GM23338 (cell line): Measurements from ENCODE around the gene GPSM1. TPM values are rescaled to one million over a fixed set of nuclear protein-coding genes. Genes with fewer than 3 reads are reported as not detected.

Experiments
- ATAC-seq: fragments of 200-7000 bp; cut with Tn5 transposase; 3 replicates; pipeline ENCODE4 v1.9.1; 2020
- DNase-seq: peaks from one replicate; pipeline ENCODE4 v3.0.0-alpha.2; 2015; ENCODE audit warnings: low spot score
- H2AFZ ChIP-seq: fragments of 200-600 bp; sonication (generic); 2 replicates; pipeline ENCODE4 v1.8.0; 2016; ENCODE audit warnings: antibody characterized with exemption, mild to moderate bottlenecking, moderate library complexity
- H3F3A ChIP-seq: fragments of 200-600 bp; sonication (generic); replicated peaks from 2 replicates; pipeline ENCODE4 v1.8.0; 2017; ENCODE audit warnings: antibody characterized with exemption, mixed run types, low read depth
- H3K27ac ChIP-seq: fragments of 200-600 bp; sonication (generic); 2 replicates; pipeline ENCODE4 v1.6.1; 2016; ENCODE audit warnings: low read depth
- H3K27me3 ChIP-seq: fragments of 200-600 bp; sonication (generic); 2 replicates; pipeline ENCODE4 v1.8.0; 2016; ENCODE audit warnings: mild to moderate bottlenecking, mixed run types, moderate library complexity; ENCODE audit not compliant: insufficient read depth
- H3K36me3 ChIP-seq: fragments of 200-600 bp; sonication (generic); 2 replicates; pipeline ENCODE4 v1.8.0; 2016; ENCODE audit warnings: mild to moderate bottlenecking; ENCODE audit not compliant: insufficient read depth
- H3K4me1 ChIP-seq: fragments of 200-600 bp; sonication (generic); 2 replicates; pipeline ENCODE4 v1.8.0; 2016; ENCODE audit warnings: mild to moderate bottlenecking, moderate library complexity; ENCODE audit not compliant: insufficient read depth
- H3K4me2 ChIP-seq: fragments of 200-600 bp; sonication (generic); 2 replicates; pipeline ENCODE4 v1.7.1; 2017; ENCODE audit warnings: mixed run types
- H3K4me3 ChIP-seq: fragments of 200-600 bp; sonication (generic); 2 replicates; pipeline ENCODE4 v1.6.1; 2016; ENCODE audit warnings: mixed run types
- H3K79me2 ChIP-seq: fragments of 200-600 bp; sonication (generic); replicated peaks from 2 replicates; pipeline ENCODE4 v1.8.0; 2017; ENCODE audit warnings: mild to moderate bottlenecking; ENCODE audit not compliant: insufficient read depth
- H3K9me2 ChIP-seq: fragments of 200-600 bp; sonication (generic); 2 replicates; pipeline ENCODE4 v1.8.0; 2017; ENCODE audit not compliant: insufficient read depth
- H4K20me1 ChIP-seq: fragments of 200-600 bp; sonication (generic); replicated peaks from 2 replicates; pipeline ENCODE4 v1.8.0; 2017; ENCODE audit warnings: mild to moderate bottlenecking; ENCODE audit not compliant: insufficient read depth
- H3K27ac Mint-ChIP-seq: 2 replicates; pipeline ENCODE4 v1.8.0; 2020; ENCODE audit warnings: inconsistent platforms, mild to moderate bottlenecking, moderate library complexity, mixed read lengths
- H3K27me3 Mint-ChIP-seq: 3 replicates; pipeline ENCODE4 v1.8.0; 2022; ENCODE audit warnings: low read depth, mild to moderate bottlenecking, moderate library complexity, mixed read lengths, inconsistent platforms; ENCODE audit not compliant: insufficient read depth, poor library complexity
- H3K36me3 Mint-ChIP-seq: 3 replicates; pipeline ENCODE4 v1.8.0; 2021; ENCODE audit warnings: low read depth, mild to moderate bottlenecking, inconsistent platforms, moderate library complexity, mixed read lengths
- H3K4me1 Mint-ChIP-seq: 3 replicates; pipeline ENCODE4 v1.8.0; 2020; ENCODE audit warnings: mild to moderate bottlenecking, inconsistent platforms, mixed read lengths
- H3K4me3 Mint-ChIP-seq: 3 replicates; pipeline ENCODE4 v1.8.0; 2021; ENCODE audit warnings: moderate library complexity, mild to moderate bottlenecking, inconsistent platforms, mixed read lengths
- H3K9me3 Mint-ChIP-seq: 3 replicates; pipeline ENCODE4 v1.8.0; 2020; ENCODE audit warnings: moderate library complexity, mild to moderate bottlenecking, inconsistent platforms, mixed read lengths
- CREB1 ChIP-seq: fragments of 250-450 bp; sonication (Bioruptor Pico); IDR thresholded peaks from 2 replicates; pipeline ENCODE4 v1.5.0; 2020; ENCODE audit warnings: low read depth, mild to moderate bottlenecking, moderate library complexity
- EZH2phosphoT487 ChIP-seq: fragments of 200-600 bp; sonication (generic); IDR thresholded peaks from one replicate; pipeline ENCODE4 v1.8.1; 2018; ENCODE audit warnings: antibody characterized with exemption; ENCODE audit not compliant: unreplicated experiment
- JUNB ChIP-seq: IDR thresholded peaks from one replicate; pipeline ENCODE4 v1.6.1; 2016; ENCODE audit warnings: antibody characterized with exemption; ENCODE audit not compliant: unreplicated experiment
- STAT1 ChIP-seq: IDR thresholded peaks from one replicate; pipeline ENCODE4 v1.6.1; 2016; ENCODE audit warnings: antibody characterized with exemption; ENCODE audit not compliant: unreplicated experiment
- ZNF462 ChIP-seq: fragments of 250-450 bp; sonication (Bioruptor Pico); IDR thresholded peaks from 2 replicates; pipeline ENCODE4 v1.5.0; 2020; ENCODE audit warnings: mild to moderate bottlenecking, moderate library complexity
- polyA plus RNA-seq: library from polyadenylated mRNA; unstranded; fragments of >200 nt; fragmentation: Nextera tagmentation; extraction: Ambion mirVana; gene quantifications from 2 replicates; pipeline ENCODE4 v1.2.1, GENCODE V29; 2016
- total RNA-seq: library from RNA; depleted of rRNA; stranded (reverse); fragments of >200 nt; shearing (Covaris generic); gene quantifications from 2 replicates; pipeline ENCODE4 v1.2.3, GENCODE V29; 2014

Gene GPSM1
- total and polyA plus RNA-seq, 2 experiments from 2014 or later: 4.8 to 23.2 TPM

GRCh38 chr9:136379003-136379287 is 51.6 kb downstream of the GPSM1 start (continued):
- TF ChIP-seq EZH2phosphoT487 (no peak), STAT1 (no peak), ZNF462 (CRISPR knock-in tag) (no peak)

DNA sequence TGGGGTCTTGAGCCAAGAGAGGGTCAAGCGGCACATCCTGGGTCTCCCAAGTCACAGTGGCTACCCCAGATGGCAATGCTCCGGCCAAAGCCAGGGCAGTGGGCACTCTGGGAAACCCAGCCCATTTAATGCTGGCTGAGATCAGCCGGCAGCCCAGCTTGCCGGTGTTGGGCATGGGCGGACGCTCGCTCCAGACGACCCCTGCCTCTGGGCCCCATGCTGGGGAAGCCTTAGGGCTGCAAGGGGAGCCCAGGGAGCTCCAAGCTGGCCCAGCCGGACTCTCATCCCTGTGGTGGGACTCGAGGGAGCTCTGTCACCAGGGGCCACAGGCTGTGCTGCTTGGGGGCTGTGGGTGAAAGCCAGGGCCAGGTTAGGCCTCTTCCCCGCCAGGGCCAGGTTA is 52.1 kb downstream of the GPSM1 start:
- peaks cover 4% of the 10 kb centered on the region; the same call in 1 of the 2 replicates for H4K20me1 ChIP-seq
- no peak for TF ChIP-seq JUNB
- no peak overlapping the region for H3K4me3 ChIP-seq
- no peaks in the 10 kb centered on the region for H3K4me1 Mint-ChIP-seq
- H3K27me3 ChIP-seq: no peaks in the 10 kb centered on the region
- H3K79me2 ChIP-seq: no peaks in the 10 kb centered on the region
- no peak overlapping the region for H3K4me3 Mint-ChIP-seq
- no peaks in the 10 kb centered on the region for H3K9me3 Mint-ChIP-seq
- H3K4me1 ChIP-seq: no peaks in the 10 kb centered on the region
- H3K27ac ChIP-seq: no peak overlapping the region
- DNase-seq: no peak
- H3K36me3 ChIP-seq: peaks cover under 1% of the 10 kb centered on the region; the same call in 1 of the 2 replicates
- H2AFZ ChIP-seq: no peak overlapping the region
- H3K4me2 ChIP-seq: no peak overlapping the region
- no peak overlapping the region for H3K27ac Mint-ChIP-seq
- H3K36me3 Mint-ChIP-seq: peaks cover 25% of the 10 kb centered on the region
- H3F3A ChIP-seq: no peaks in the 10 kb centered on the region
- ATAC-seq: no peak
- H3K9me2 ChIP-seq: no peaks in the 10 kb centered on the region
- H3K27me3 Mint-ChIP-seq: peaks cover 2% of the 10 kb centered on the region

- H4K20me1 ChIP-seq: peaks cover 4% of the 10 kb centered on the region; the same call in 1 of the 2 replicates
- no peak overlapping the region for H2AFZ ChIP-seq
- H3K4me3 ChIP-seq: no peak overlapping the region
- H3K4me3 Mint-ChIP-seq: no peak overlapping the region
- H3F3A ChIP-seq: 0 out of 2 replicates have a peak, but pooled peaks cover under 1% of the 10 kb centered on the region
- TF ChIP-seq JUNB (no peak), CREB1 (CRISPR knock-in tag) (no peak)
- no peaks in the 10 kb centered on the region for H3K9me3 Mint-ChIP-seq
- no peaks in the 10 kb centered on the region for H3K4me1 ChIP-seq
- no peak overlapping the region for H3K27ac Mint-ChIP-seq
- H3K27me3 ChIP-seq: no peaks in the 10 kb centered on the region
- H3K79me2 ChIP-seq: no peaks in the 10 kb centered on the region
- H3K36me3 ChIP-seq: peaks cover 5% of the 10 kb centered on the region; the same call in 1 of the 2 replicates
- no peak overlapping the region for H3K27ac ChIP-seq
- no peaks in the 10 kb centered on the region for H3K4me1 Mint-ChIP-seq
- peaks cover 27% of the 10 kb centered on the region for H3K36me3 Mint-ChIP-seq
- peaks cover 1% of the 10 kb centered on the region for H3K27me3 Mint-ChIP-seq
- no peak for ATAC-seq
- no peak for DNase-seq
- H3K9me2 ChIP-seq: no peaks in the 10 kb centered on the region
- no peak overlapping the region for H3K4me2 ChIP-seq
These were observed 52.6 kb downstream of the GPSM1 start for GRCh38 chr9:136379891-136380290.
